Esophagus muscularis mucosa (tissue), 4 donors: ENCODE data around the gene SCARB2. TPM values are rescaled to one million over a fixed set of nuclear protein-coding genes. Genes with fewer than 3 reads are reported as not detected.

Experiments
- DNase-seq: peaks from one replicate; pipeline ENCODE4 v3.0.0-alpha.2; 2017; ENCODE audit errors: extremely low spot score
- H3K27ac ChIP-seq, 4 donors: fragments of 200-600 bp; sonication (generic); replicated peaks in 1 of 4; 1 replicate in 3 of 4; 2 replicates in 1 of 4; pipeline ENCODE4 v1.5.1; 2016 to 2019; ENCODE audit warnings: mild to moderate bottlenecking in 1 of 4
- H3K27me3 ChIP-seq, 4 donors: fragments of 200-600 bp; sonication (generic); one replicate each; pipeline versions ENCODE4 v1.5.1 to v1.6.0; 2016 to 2019
- H3K36me3 ChIP-seq, 4 donors: fragments of 200-600 bp; sonication (generic); one replicate each; pipeline ENCODE4 v1.5.1; 2016 to 2019
- H3K4me1 ChIP-seq, 4 donors: fragments of 200-600 bp; sonication (generic); one replicate each; pipeline ENCODE4 v1.5.1; 2016 to 2019
- H3K4me3 ChIP-seq, 4 donors: fragments of 200-600 bp; sonication (generic); 1 replicate in 2 of 4; 2 replicates in 2 of 4; pipeline ENCODE4 v1.5.1; 2016 to 2019; ENCODE audit warnings: mild to moderate bottlenecking in 4 of 4, moderate library complexity in 1 of 4
- H3K9me3 ChIP-seq, 4 donors: fragments of 200-600 bp; sonication (generic); 1 replicate in 3 of 4; 2 replicates in 1 of 4; pipeline ENCODE4 v1.5.1; 2016 to 2019
- CTCF ChIP-seq, 3 experiments: fragments of 200-600 bp in 2 of 3; fragments of 450-650 bp in 1 of 3; sonication (generic) in 2 of 3; IDR thresholded peaks; one replicate each; pipeline ENCODE4 v1.5.1; 2017 to 2019; ENCODE audit warnings: antibody characterized with exemption in 3 of 3, mild to moderate bottlenecking in 2 of 3, moderate library complexity in 1 of 3
- EP300 ChIP-seq: sonication (generic); formaldehyde crosslinking; IDR thresholded peaks from one replicate; pipeline ENCODE4 v1.6.1; 2017; ENCODE audit warnings: antibody characterized with exemption
- POLR2A ChIP-seq: fragments of 450-650 bp; IDR thresholded peaks from one replicate; pipeline ENCODE4 v1.6.1; 2017; ENCODE audit warnings: antibody characterized with exemption, moderate library complexity, mild to moderate bottlenecking, low read depth
- POLR2AphosphoS5 ChIP-seq, 2 donors: sonication (generic); formaldehyde crosslinking; IDR thresholded peaks; one replicate each; pipeline ENCODE4 v1.6.1; 2017; ENCODE audit warnings: antibody characterized with exemption in 2 of 2
- WGBS: methylation state at CpG from one replicate; pipeline ENCODE4 v1.1.5; 2018; 5-methylcytosine and 5-hydroxymethylcytosine counted together
- intact Hi-C: fragments of 100-400 bp; cut with DNase I; formaldehyde crosslinking; loops from one replicate; pipeline ENCODE4 v1.15.1; 2023
- total RNA-seq, 4 donors: library from RNA; depleted of rRNA; stranded (reverse); fragments of >200 nt; gene quantifications; one replicate each; pipeline versions ENCODE4 v1.1.0 to v1.2.1, GENCODE V29; 2016

The SCARB2 gene
- total RNA-seq, 4 donors from 2014 or later: 89.3 to 118 (median 106) TPM

- 70% methylated on average over 4 of the region's 4 CpGs for WGBS
- Histone ChIP-seq H3K4me3 (peak overlapping the region in 1 of 4 donors; percentile 85), H3K27ac (peak overlapping the region; percentile 95 to 99 (median 98)), H3K27me3 (no peaks in the 10 kb centered on the region), H3K9me3 (no peaks in the 10 kb centered on the region), H3K36me3 (no peaks in the 10 kb centered on the region), H3K4me1 (peaks cover 82 to 91% (median 88%) of the 10 kb centered on the region in 4 donors)
- no peak for TF ChIP-seq CTCF (IDR thresholded peaks at IDR 0.05)
- no peak for TF ChIP-seq POLR2AphosphoS5 (IDR thresholded peaks at IDR 0.05)
- TF ChIP-seq POLR2A: no peak
- TF ChIP-seq EP300: no peak
- no peak for DNase-seq
- intact Hi-C loops: no loop called here
Observed at GRCh38 chr4:76209881-76210280, 3.7 kb downstream of the SCARB2 start.

GRCh38 chr4:76208005-76208765 lies 5.4 kb downstream of the SCARB2 start:
- no peak for TF ChIP-seq EP300
- peak; percentile 80 to 90 for TF ChIP-seq POLR2AphosphoS5 (IDR thresholded peaks at IDR 0.05)
- TF ChIP-seq POLR2A: no peak
- TF ChIP-seq CTCF (IDR thresholded peaks at IDR 0.05): no peak
- intact Hi-C loops: no loop called here
- Histone ChIP-seq H3K4me3 (peak overlapping the region; percentile 23 to 48 (median 38)), H3K4me1 (peaks cover 84 to 98% (median 94%) of the 10 kb centered on the region in 4 donors), H3K27me3 (no peaks in the 10 kb centered on the region), H3K36me3 (no peaks in the 10 kb centered on the region), H3K27ac (peak overlapping the region; percentile 95 to 99 (median 98)), H3K9me3 (no peaks in the 10 kb centered on the region)
- WGBS: 13% methylated on average over 9 of the region's 9 CpGs
- DNase-seq: peak; percentile 94

- H3K4me1 ChIP-seq: peaks cover 86 to 98% (median 97%) of the 10 kb centered on the region in 4 donors
- intact Hi-C loops: no loop called here
- no peak for DNase-seq
- peak overlapping the region; percentile 95 to 99 (median 98) for H3K27ac ChIP-seq
- no peaks in the 10 kb centered on the region for H3K9me3 ChIP-seq
- peak overlapping the region in 1 of 4 donors; percentile 41 for H3K4me3 ChIP-seq
- TF ChIP-seq CTCF (IDR thresholded peaks at IDR 0.05) (no peak), EP300 (no peak), POLR2A (no peak), POLR2AphosphoS5 (IDR thresholded peaks at IDR 0.05) (no peak)
- no peaks in the 10 kb centered on the region for H3K27me3 ChIP-seq
- no peaks in the 10 kb centered on the region for H3K36me3 ChIP-seq
Observed at GRCh38 chr4:76207549-76207948, 6.1 kb downstream of the SCARB2 start.

- Histone ChIP-seq H3K4me1 (peaks cover 80 to 98% (median 92%) of the 10 kb centered on the region in 4 donors), H3K27me3 (no peaks in the 10 kb centered on the region), H3K4me3 (no peak overlapping the region), H3K36me3 (no peaks in the 10 kb centered on the region), H3K9me3 (no peaks in the 10 kb centered on the region), H3K27ac (peak overlapping the region; percentile 66 to 99 (median 96))
- 51% methylated on average over 7 of the region's 7 CpGs for WGBS
- intact Hi-C loops: no loop called here
- DNase-seq: peak; percentile 75
- TF ChIP-seq POLR2AphosphoS5 (IDR thresholded peaks at IDR 0.05): no peak
- TF ChIP-seq POLR2A: no peak
- no peak for TF ChIP-seq CTCF (IDR thresholded peaks at IDR 0.05)
- TF ChIP-seq EP300: no peak
Observed at GRCh38 chr4:76206222-76206942, 7.2 kb downstream of the SCARB2 start.
